ENCODE measurements around the gene NEUROG3.
A peak's percentile ranks its signal among the peaks of the same experiment; 100 is the strongest.

NEUROG3 gene, protein sequence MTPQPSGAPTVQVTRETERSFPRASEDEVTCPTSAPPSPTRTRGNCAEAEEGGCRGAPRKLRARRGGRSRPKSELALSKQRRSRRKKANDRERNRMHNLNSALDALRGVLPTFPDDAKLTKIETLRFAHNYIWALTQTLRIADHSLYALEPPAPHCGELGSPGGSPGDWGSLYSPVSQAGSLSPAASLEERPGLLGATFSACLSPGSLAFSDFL

DNA sequence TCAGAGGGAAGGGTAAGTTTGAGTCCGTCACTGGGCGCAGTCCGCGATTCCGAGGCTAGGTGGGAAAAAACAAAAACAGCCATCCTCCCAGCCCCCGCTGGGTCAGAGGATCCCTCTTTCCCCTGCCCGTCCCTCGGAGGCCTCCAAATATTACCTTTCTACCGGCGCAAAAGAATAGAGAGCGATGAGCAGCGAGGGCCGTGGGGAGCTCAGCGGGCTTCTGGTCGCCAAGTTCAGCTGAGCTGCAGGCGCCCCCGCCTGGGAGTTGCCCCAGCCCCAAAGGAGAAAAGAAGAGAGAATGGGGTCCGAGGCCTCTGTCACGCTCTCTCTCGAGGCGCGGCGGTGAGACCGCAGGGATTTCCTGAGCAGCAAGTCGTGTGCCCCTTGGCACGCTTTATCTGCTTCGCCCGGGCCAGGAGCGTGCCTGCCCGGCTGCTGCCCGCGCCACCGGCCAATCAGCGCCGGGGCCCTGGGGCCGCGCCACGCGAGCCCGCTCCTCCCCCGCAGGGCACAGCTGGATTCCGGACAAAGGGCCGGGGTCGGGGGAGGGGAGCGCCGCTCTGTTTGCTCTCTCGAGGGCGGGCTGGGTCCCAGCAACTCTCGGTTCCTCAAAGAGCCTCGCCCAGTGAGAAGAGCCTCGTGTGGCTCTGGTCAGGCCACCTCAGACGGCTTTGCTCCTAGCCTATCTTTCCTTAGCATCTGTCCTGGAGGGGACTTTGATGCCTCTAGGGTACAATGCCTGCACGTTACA lies at the start of gene NEUROG3:
Gene NEUROG3 (minus strand): TSS at position 367 of the 751 bp plus-strand sequence. CDS start 379 bp downstream, outside the sequence.
- peak; percentile 20 for DNase-seq (ENCODE audit: low spot score)

DNA sequence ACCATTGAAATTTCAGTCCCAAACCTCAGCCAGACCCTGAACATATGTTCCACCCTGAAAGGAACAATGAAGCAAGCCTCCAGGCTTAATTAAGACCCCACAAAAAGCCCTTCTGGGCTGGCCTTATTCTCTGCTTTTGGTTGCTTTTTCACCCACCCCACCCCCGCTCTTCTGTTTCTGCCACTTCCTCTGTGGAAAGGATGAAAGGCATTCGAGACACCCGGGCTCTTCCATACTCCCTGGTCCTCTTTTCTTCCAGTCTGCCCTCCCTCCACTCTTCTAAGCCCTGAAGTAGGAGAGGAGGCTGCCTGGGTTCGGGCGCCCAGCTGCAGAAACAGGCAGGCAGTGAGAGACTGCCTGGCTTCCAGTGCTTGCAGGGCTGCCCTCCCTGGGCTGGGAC lies 47.4 kb upstream of the NEUROG3 start:
- DNase-seq (ENCODE audit: low spot score): no peak

- no peak for DNase-seq (ENCODE audit: low spot score)
Observed at GRCh38 chr10:69619626-69620025, 46.4 kb upstream of the NEUROG3 start.

- DNase-seq (ENCODE audit: low spot score): no peak
Observed at GRCh38 chr10:69618746-69619145, 45.5 kb upstream of the NEUROG3 start.

GRCh38 chr10:69616358-69616757 lies 43.1 kb upstream of the NEUROG3 start:
- DNase-seq (ENCODE audit: low spot score): no peak

GRCh38 chr10:69614130-69614529 lies 40.9 kb upstream of the NEUROG3 start:
- DNase-seq (ENCODE audit: low spot score): no peak

- DNase-seq (ENCODE audit: low spot score): no peak
Observed at GRCh38 chr10:69612760-69613159, 39.5 kb upstream of the NEUROG3 start.

DNA sequence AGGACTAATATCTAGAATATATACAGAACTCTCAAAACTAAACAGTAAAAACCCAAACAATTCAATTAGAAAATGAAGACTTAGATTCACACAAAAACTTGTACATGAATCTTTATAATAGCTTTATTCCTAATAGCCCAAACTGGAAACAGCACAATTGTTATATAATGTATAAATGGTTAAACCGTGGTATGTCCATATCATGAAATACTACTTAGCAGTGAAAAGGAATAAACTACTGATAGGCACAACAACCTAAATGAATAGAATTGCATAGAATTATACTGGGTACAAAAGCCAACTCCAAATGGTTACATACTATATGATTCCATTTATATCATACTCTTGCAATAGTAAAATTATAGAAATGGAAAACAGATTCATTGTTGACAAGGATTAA lies 35.9 kb upstream of the NEUROG3 start:
- DNase-seq (ENCODE audit: low spot score): no peak

DNA sequence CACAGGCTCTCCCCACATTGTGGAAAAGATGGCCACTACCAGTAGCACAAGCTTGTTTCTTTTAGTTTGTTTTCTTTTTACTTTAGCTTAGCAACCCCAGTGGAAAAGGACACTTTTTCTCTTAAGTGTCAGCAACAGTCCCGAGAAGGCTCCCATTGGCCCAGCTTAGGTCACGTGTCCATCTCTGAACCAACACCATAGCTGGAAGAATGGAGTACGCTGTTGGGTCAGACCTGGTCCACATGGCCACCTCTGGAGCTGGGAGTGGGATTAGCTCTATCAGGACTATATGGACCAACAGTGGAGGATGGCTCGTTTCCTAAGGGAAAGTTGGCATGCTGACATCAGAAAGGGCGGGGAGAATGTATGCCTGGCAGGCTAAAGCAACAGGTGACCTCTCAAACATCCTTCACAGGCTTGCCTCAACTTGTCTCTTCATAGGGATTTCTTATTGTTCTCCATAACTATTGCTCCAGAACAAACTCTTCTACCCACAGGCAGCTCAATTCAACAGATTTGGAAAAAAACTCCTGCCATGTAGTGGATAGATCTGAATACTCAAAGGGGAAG lies 27.6 kb upstream of the NEUROG3 start:
- no peak for DNase-seq (ENCODE audit: low spot score)

DNA sequence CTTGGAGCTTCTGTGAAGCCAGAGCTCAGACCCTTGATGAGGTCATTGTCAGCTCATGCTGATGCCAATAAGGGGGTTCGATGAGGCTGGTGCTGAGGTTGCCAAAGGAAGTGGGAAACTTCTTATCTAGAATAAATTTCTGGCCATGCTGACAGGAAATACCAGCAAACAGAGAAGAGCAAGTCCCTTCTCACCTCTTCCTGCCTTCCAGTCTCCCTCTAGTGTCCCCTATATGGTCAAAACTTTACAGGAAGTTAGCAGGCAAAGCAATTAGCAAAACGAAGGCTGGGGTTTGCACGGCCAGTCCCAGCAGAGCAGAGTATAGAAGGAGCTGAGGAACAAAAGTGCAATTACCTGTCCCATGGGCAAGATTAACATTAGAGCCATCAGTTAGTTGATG lies 15.1 kb upstream of the NEUROG3 start:
- no peak for DNase-seq (ENCODE audit: low spot score)

GRCh38 chr10:69584624-69585023 lies 11.4 kb upstream of the NEUROG3 start:
- DNase-seq (ENCODE audit: low spot score): no peak

GRCh38 chr10:69583106-69583505 lies 9.9 kb upstream of the NEUROG3 start:
- no peak for DNase-seq (ENCODE audit: low spot score)

GRCh38 chr10:69580435-69580834 lies 7.2 kb upstream of the NEUROG3 start:
- no peak for DNase-seq (ENCODE audit: low spot score)

GRCh38 chr10:69579464-69580060 lies 6.3 kb upstream of the NEUROG3 start:
- no peak for DNase-seq (ENCODE audit: low spot score)

DNA sequence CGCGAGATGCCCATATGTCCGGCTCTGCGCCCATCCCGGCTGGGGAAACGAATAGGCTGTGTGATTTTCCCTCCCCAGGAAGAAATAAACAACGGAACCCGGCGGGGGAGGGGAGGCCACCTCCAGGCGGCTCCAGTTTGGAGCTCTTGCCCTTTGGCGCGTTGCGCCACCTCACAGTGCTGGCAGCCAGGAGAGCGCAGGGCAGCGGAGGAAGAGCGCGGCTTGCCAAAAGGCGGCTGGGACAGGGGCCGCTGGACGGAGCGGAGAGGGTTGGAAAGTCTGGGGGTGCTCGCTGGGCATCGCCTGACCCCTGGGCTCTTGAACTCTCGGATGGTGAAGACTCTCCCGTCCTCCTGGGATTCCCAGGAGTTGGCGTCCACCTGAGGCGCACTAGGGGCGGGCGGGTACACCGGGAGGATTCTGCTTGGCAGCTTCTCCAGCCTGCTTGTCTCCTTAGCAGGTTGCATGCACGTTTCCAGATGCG lies 5.3 kb upstream of the NEUROG3 start:
- DNase-seq (ENCODE audit: low spot score): no peak

GRCh38 chr10:69577268-69578232 lies 4.3 kb upstream of the NEUROG3 start:
- DNase-seq (ENCODE audit: low spot score): no peak

DNA sequence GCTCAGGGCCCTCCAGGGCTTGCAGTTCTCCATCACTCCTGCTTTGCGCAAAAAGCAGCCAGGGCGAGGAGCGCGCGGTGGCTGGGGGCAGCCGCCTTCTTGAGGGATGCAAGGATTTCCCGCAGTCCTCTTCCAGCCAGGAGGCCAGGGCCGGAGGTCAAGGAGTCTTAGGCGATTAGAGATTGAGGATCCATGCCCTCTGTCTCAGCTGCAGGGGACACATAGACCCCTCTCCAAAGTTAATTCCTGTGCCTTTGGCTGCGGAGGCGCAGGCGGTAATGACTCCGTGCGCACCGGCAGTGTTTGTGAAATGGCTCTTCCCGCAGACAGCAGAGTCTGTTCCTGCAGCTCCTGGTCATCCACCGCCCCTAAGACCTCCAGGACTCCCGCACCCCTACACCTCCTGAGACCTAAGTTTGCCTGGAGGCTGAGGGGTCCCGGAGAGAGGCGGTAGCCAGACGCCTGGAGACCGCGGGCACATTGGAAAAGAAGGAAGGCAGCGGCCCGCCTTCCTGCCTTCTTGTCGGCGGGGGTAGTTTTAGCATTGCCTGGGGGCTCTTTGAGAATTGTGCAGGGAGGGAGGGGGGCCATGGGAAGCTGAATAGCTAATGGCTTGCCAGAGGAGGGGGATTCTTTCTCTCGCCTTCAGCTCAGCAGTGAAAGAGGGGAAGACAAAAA lies 3.3 kb upstream of the NEUROG3 start:
- no peak for DNase-seq (ENCODE audit: low spot score)

DNA sequence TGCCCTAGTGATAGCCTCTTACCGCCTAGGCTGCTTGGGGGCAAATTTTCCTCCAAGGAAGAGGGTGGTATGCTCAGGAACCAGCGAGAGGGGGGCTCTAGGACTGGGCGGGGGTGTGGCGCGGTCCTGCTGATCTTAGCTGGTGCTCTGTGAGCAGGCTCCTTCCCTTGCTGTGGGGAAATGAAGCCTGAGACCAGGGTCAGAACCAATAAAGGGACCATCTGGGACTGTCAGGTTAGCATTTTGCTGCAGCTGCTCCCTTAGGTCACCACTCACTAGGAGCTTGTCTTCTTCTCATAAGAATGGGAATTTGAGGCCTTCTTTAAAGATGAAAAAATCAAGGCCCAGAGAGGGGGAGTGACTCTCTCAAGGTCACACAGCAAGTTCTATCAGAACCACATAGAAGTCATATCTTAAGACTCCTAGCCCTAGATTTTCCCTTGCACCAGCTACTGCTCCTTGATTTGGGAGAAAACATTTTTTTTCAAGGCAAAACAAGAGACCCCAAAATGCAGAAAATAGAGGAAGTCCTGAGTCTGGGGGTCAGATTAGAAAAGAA lies 2.0 kb upstream of the NEUROG3 start:
- no peak for DNase-seq (ENCODE audit: low spot score)

DNA sequence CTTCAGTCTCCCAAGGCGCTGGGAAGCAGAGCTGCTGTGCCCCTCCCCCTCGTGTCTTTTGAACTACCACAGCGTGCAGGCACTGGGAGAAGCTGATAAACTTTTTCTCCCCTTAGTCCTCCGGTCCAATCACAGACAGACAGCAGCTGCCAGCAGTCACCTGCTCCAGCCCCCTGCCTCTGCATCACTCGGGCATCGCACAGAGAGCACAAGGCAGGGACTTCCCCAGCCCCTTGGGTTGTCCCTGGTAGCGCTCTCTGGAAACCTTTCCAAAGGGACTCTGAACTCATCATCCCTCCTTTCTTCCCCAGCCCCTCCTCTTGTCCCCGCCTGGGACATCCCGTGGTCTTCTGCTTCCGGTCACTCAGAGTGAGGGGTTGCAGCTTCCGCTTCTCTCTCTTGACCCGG lies 1.4 kb upstream of the NEUROG3 start:
- DNase-seq (ENCODE audit: low spot score): no peak

- DNase-seq (ENCODE audit: low spot score): peak; percentile 24
Observed at GRCh38 chr10:69572159-69573055, 815 bp downstream of the NEUROG3 start.

Measured in D341Med (cell line).